GM21447 (cell line): ENCODE measurements around the gene LRRC36.

ENCODE experiments used
- ATAC-seq: cut with Tn5 transposase; IDR thresholded peaks from one replicate; pipeline ENCODE4 v1.9.1; 2021; ENCODE audit not compliant: unreplicated experiment

LRRC36 gene

DNA sequence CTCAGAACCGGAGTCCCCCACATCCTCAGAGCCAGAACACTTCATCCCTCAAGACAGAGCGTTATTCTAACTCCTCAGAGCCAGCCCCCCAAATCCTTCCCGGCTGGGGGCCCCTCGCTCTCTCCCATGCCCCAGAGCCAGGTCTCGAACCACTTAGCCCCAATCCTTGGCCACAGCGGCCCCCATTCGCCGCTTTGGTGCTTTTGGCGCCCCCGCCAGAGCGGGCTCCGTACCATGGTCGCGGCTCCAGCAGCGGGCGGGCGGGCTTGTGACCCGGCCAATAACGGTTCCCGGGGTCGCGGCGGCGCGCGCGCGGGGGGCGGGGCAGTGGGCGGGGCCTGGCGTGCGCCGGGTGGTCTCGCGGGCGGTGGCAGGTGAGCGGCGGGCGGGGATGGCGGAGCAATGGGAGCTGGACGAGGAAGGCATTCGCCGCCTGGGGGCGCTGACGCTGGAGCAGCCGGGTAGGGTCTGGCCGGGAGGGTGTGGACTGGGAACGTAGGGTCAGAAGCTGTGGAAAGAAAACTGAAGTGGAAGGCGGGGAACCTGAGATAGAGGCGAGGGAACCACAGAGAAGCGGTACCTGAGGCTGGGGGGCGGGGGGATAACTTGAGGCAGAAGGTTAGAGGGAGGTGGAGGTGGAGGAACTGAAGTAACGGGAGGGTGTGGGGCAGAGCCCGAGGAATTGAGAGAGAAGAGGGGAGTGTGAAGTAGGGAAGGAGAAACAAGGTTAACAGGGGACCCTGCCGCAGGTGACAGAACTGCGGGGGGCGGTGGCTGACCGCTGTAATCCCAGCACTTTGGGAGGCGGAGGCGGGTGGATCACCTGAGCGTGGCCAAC, at the start of gene LRRC36, which contains the start of gene KCTD19:
Gene LRRC36 (plus strand): TSS at position 344 of the 838 bp plus-strand sequence. CDS start 48 bp downstream, at position 392.
Gene KCTD19 (minus strand): TSS at position 270 of the 838 bp plus-strand sequence. CDS start 34 bp downstream, at position 236.
- ATAC-seq, result no peak

- ATAC-seq, result no peak
Measured at GRCh38 chr16:67277294-67277998, 49.2 kb upstream of the LRRC36 start.

DNA sequence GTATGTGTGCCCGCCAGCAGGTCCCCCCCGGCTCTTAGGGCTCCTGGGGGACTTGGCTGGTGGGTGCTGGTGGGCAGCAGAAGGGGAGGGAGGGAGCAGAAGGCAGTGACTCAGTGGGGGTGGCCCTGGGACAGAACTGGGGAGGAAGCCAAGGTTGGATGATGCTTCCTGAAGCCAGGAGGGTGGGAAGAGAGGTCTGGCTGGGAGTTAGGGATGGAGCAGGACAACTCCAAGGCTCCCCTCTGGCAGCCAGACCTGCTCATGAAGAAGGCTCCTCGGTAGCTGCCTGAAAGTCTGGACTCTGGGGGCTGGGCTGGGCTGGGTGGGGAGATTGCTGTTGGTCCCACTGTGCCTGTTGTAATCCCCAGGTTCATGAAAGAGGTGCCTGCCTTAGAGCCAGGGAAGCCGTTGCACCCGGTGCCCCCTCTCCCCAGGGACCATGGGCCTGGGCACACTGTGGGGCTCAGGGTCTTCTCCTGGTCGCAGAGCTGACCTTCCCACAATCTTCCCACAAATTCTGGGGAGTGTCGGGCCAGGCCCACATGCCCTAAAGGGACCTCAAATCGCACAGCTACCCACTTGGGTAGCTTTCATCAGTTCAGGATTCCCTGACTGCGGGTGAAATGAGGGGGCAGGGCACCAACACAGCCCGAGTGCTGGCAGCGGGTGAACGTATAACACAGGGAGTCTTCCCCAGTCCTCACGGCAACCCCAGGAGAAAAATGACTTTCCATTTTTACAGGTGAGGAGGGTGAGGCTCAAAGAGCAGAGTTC, 48.4 kb upstream of the LRRC36 start:
- no peak for ATAC-seq

DNA sequence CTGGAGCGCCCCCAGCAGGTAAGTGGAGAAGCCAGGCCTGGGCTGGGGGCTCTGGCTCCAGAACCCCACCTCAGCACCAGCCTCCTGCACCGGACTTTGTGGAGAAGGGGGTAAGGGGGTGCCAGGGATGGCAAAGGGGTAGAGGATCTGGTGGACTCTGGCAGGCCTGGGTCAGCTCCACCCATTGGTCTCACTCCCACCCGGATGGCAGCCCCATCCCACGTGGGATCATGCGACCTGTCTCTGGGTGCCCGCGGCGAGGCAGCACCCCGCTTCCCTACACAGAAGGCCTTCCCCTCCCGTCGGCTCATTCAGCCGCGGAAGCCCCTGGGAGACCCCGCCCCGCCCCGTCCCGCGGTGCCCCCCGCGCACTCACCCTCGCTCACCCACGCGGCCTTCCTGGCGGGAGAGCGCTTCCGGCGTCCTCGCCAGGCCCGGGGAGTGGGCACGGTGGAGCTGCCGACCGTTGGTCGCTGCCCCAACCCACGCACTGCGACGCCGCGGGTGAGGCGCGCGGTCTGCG, 47.8 kb upstream of the LRRC36 start:
- ATAC-seq, result peak; percentile 36

DNA sequence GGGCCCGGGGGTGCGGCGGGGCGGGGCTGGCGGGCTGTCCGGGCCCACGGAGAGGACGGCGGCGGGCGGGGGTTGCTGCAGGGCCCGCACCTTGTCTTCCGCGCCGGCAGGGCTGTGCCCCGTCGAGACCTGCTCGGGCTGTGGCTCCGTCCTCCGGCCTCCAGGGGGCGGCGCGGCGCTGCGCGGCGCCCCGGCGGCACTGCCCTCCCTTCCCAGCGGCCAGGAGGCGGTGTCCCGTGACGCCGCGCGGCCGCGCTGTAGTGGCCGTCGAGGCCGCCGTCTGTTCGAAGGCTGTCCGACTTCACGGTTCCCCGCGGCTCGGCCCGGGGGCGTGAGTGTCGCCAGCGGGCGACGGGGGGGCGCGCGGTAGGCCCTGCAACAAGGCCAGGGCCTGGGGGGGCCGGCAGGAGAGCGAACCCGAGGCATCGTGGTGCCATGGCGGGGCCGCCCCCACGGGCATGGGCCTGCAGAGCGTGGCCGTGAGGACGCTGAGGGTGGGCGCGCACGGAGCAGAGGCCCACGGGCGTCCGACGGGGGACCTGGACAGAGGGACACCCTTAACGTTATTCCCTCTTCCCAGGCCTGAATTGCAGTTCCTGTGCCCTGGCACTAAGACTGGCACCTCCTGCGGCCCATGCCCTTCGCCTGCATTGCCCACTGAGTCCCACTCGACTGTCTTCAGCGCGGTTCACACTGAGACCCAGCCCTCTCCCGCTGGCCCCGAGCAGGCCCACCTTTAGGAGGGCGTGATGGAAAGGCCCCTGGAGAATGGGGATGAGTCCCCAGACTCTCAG, 47.1 kb upstream of the LRRC36 start, which contains the start of gene PLEKHG4:
Gene PLEKHG4 (plus strand): TSS at position 237 of the 794 bp plus-strand sequence. CDS start 513 bp downstream, at position 750.
- ATAC-seq, result peak; percentile 63

GRCh38 chr16:67280090-67281015, 46.3 kb upstream of the LRRC36 start:
- ATAC-seq, result no peak

- ATAC-seq, result no peak
Measured at GRCh38 chr16:67281536-67282446, 44.8 kb upstream of the LRRC36 start.

- ATAC-seq, result no peak
Measured at GRCh38 chr16:67282447-67282805, 44.2 kb upstream of the LRRC36 start.

GRCh38 chr16:67283039-67283825, 43.4 kb upstream of the LRRC36 start:
- ATAC-seq, result no peak

DNA sequence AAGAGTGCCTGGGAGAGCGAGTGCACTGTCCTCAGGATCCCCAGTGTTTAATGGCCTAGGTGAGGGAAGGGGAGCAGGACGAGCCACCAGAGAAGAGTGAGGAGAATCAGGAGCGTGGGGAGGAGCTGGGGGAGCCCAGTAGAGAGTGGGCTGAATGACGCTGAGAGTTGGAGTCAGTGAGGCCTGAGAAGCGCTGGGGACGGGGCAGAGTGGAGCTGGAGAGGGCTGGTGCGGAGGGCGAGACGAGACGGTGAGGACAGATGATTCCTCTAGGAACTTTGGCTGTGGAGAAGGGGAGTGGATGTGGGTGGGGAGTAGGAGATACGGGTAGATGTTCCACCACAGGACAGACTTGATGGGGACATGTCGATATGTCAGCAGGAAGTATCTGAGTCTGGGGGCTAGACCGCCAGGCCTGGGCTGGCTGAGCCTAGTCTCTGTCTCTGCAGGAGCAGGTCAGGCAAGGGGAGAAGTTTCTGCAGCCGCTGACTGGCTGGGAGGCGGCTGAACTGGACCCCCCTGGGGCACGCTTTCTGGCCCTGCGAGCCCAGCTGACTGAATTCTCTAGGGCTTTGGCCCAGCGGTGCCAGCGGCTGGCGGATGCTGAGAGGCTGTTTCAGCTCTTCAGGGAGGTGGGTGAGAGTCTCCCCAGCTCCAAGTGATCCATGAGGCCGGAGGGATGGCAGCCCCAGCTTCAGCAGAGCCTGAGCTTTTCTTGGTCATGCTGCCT, 42.6 kb upstream of the LRRC36 start:
- ATAC-seq, result no peak

DNA sequence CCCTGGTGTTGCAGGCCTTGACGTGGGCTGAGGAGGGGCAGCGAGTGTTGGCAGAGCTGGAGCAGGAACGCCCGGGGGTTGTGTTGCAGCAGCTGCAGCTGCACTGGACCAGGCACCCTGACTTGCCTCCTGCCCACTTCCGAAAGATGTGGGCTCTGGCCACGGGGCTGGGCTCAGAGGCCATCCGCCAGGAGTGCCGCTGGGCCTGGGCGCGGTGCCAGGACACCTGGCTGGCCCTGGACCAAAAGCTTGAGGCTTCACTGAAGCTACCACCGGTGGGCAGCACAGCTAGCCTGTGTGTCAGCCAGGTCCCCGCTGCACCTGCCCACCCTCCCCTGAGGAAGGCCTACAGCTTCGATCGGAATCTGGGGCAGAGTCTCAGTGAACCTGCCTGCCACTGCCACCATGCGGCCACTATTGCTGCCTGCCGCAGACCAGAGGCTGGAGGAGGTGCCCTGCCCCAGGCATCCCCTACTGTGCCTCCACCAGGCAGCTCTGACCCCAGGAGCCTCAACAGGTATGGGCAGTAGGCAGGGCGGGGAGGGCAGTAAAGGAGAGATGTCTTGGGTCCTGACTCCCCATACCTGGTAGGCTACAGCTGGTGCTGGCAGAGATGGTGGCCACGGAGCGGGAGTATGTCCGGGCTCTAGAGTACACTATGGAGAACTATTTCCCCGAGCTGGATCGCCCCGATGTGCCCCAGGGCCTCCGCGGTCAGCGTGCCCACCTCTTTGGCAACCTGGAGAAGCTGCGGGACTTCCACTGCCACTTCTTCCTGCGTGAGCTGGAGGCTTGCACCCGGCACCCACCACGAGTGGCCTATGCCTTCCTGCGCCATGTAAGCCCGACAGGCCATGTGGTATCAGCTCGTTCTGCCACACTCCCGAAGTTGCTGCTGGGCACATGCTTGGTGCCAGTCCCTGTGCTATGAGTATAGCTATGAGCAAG, 41.6 kb upstream of the LRRC36 start:
- no peak for ATAC-seq

DNA sequence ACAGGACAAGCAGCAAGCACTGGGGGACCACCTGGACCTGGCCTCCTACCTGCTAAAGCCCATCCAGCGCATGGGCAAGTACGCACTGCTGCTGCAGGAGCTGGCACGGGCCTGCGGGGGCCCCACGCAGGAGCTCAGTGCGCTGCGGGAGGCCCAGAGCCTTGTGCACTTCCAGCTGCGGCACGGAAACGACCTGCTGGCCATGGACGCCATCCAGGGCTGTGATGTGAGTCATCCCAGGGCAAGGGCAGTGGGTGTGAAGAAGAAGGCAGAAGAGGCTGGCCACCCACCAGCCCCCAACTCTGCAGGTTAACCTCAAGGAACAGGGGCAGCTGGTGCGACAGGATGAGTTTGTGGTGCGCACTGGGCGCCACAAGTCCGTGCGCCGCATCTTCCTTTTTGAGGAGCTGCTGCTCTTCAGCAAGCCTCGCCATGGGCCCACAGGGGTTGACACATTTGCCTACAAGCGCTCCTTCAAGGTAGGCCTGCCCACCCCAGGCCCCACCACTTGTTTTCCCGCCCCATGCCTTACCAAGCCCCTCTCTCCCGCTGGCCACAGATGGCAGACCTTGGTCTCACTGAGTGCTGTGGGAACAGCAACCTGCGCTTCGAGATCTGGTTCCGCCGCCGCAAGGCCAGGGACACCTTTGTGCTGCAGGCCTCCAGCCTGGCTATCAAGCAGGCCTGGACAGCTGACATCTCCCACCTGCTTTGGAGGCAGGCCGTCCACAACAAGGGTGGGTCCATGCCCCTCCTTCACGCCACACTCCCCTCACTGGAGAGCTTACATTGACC, 40.0 kb upstream of the LRRC36 start:
- no peak for ATAC-seq

DNA sequence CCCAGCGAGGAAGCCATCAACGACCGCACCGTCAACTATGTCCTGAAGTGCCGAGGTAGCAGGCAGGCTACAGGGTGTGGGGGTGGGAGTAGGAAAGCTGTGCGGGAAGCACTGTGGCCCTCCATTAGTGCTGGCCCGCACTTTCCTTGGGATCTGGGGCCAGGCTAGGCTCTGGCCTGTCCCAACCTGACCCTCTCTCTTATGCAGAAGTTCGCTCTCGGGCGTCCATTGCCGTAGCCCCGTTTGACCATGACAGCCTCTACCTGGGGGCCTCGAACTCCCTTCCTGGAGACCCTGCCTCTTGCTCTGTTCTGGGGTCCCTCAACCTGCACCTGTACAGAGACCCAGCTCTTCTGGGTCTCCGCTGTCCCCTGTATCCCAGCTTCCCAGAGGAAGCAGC, 38.7 kb upstream of the LRRC36 start:
- no peak for ATAC-seq

- ATAC-seq, result no peak
Measured at GRCh38 chr16:67291461-67291860, 35.2 kb upstream of the LRRC36 start.
